SJCRH30 (cell line): ENCODE data around the gene RAI2. TPM values are rescaled to one million over a fixed set of nuclear protein-coding genes. Genes with fewer than 3 reads are reported as not detected.

Source experiments
- DNase-seq, 2 experiments: peaks; one replicate each; pipeline ENCODE4 v3.0.0-alpha.2; 2015 to 2020
- H3K27ac ChIP-seq: fragments of 250-450 bp; sonication (Bioruptor Pico); 2 replicates; pipeline ENCODE4 v1.5.1; 2020; ENCODE audit warnings: mild to moderate bottlenecking, moderate library complexity
- H3K27me3 ChIP-seq: fragments of 250-450 bp; sonication (Bioruptor Pico); 2 replicates; pipeline ENCODE4 v1.5.1; 2020; ENCODE audit warnings: mild to moderate bottlenecking, moderate library complexity
- H3K36me3 ChIP-seq: fragments of 250-450 bp; sonication (Bioruptor Pico); 2 replicates; pipeline ENCODE4 v1.5.1; 2020; ENCODE audit warnings: mild to moderate bottlenecking, moderate library complexity
- H3K4me1 ChIP-seq: fragments of 250-450 bp; sonication (Bioruptor Pico); 2 replicates; pipeline ENCODE4 v1.5.1; 2020; ENCODE audit warnings: mild to moderate bottlenecking, moderate library complexity
- H3K4me3 ChIP-seq: fragments of 250-450 bp; sonication (Bioruptor Pico); 2 replicates; pipeline ENCODE4 v1.5.1; 2020; ENCODE audit warnings: mild to moderate bottlenecking, moderate library complexity
- H3K9me3 ChIP-seq: fragments of 250-450 bp; sonication (Bioruptor Pico); replicated peaks from 2 replicates; pipeline ENCODE4 v1.5.1; 2020; ENCODE audit warnings: mild to moderate bottlenecking, moderate library complexity
- total RNA-seq: library from RNA; depleted of rRNA; stranded (reverse); fragments of >200 nt; shearing (Covaris generic); gene quantifications from 2 replicates; pipeline ENCODE4 v1.2.3, GENCODE V29; 2014; rRNA removed

RAI2 gene
- not detected in 2 replicates for total RNA-seq

DNA sequence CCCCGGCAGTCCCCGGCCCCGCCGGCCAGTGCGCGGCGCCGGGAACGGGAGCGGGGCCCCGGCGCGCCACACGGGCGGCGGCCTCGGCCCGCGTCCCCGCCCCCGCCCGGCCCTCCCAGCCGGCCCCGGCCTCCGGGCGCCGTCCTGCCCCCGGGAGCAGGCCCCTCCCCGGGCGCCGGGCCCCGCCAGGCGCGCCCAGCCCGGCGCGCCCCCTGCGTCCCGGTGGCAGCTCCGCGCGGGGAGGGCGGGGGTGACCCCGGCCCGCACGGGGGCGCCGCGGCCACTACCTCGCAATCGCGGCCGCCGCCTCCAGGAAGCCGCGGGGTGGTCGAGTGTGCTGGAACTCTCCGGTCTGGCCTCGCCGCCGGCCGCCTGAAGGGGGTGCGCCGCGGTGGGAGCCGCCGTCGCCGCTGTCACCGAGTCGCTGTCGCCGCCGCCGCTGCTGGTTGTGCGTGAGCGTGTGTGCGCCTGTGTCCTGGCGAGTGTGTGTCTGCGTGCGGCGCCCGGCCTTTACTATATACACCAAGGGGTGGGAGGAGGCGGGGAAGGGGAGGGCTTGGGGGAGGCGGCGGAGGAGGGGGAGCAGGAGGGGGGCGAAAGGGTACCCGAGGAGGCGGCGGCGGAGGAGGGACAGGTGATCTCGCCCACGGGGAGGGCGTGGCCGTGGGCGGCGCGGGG is at the start of gene RAI2:
Gene RAI2 (minus strand): TSS at position 488 of the 678 bp plus-strand sequence. CDS start 59,288 bp downstream, outside the sequence.
- H3K27me3 ChIP-seq: peaks cover 3% of the 10 kb centered on the region; the same call in 1 of the 2 replicates
- no peaks in the 10 kb centered on the region for H3K4me1 ChIP-seq
- H3K4me3 ChIP-seq: peak within 1 kb of the TSS; percentile 22; the same call in 1 of the 2 replicates
- H3K9me3 ChIP-seq: no peaks in the 10 kb centered on the region
- no peak for DNase-seq
- no peaks in the 10 kb centered on the region for H3K36me3 ChIP-seq
- H3K27ac ChIP-seq: no peak within 1 kb of the TSS

DNA sequence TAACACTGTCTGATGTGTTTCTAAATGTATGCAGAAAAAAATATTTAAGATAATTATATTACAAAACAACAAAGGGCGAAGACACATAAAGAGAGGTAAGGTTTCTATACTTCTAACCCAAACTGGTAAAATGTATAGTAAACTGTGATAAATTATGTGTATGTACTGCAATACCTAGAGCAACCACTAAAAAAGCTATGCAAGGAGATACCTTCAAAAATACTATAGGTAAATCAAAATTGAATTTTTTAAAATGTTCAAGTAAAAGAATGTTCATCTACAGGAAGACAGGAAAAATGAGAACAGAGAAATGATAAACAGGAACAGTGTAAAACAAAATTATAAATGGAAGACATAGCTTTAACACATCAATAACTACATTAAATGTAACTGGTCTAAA is 27.3 kb upstream of the RAI2 start:
- no peaks in the 10 kb centered on the region for H3K4me1 ChIP-seq
- no peaks in the 10 kb centered on the region for H3K27me3 ChIP-seq
- no peaks in the 10 kb centered on the region for H3K36me3 ChIP-seq
- H3K27ac ChIP-seq: no peak overlapping the region
- no peak overlapping the region for H3K4me3 ChIP-seq
- no peak for DNase-seq
- H3K9me3 ChIP-seq: no peaks in the 10 kb centered on the region

DNA sequence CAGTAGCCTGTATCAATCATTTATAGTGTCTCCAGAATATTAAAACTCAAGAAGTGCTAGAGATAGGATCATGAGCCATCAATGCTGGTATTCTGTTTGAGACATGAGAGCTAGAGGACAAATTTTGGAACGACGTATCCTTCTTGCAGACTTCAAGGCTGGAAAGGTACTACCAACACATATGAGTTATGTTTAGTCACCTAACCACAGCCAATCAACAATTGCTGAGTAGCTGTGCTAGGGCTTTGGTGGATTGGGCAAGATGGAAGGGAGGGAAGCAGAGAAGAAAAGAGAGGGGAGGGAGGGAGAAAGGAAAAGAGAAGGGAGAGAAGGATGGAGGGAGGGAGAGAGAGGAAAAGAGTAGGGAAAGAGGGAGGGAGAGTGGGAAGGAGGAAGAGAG is 21.6 kb upstream of the RAI2 start:
- Histone ChIP-seq H3K9me3 (no peaks in the 10 kb centered on the region), H3K4me1 (no peaks in the 10 kb centered on the region), H3K27ac (no peak overlapping the region), H3K4me3 (no peak overlapping the region), H3K36me3 (no peaks in the 10 kb centered on the region), H3K27me3 (no peaks in the 10 kb centered on the region)
- no peak for DNase-seq

DNA sequence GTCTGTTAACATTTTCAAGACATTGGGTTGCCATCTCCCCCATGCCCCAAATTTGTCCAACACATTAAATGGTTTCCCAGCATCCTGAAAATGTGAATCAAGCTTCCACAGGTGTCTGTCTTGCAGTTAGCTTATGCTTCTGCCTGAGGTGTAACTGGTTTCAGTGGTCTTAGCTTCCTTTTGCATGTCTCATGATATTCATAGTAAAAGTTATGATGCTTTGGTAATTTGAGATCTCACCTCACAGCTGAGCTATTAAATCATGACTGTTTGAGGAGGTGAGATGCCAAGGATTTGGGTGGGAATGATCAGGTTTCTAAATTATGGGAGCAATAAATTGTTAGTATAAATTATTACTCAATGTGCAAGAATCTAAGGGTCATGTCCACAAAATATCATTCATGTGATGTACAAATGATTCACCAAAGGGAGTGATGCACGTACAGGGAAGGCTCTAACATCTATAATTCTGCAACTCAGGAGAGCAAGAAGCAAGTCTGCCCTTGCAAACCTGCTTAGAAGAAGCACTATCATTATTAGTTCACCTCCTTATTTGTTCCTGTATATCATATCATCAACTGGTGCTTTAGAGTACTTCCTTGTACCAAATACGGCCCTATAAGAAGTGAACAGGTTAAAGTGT is 17.1 kb upstream of the RAI2 start:
- Histone ChIP-seq H3K36me3 (no peaks in the 10 kb centered on the region), H3K4me3 (no peak overlapping the region), H3K27me3 (peaks cover 4% of the 10 kb centered on the region; the same call in 1 of the 2 replicates), H3K27ac (no peak overlapping the region), H3K9me3 (no peaks in the 10 kb centered on the region), H3K4me1 (no peaks in the 10 kb centered on the region)
- DNase-seq: no peak

DNA sequence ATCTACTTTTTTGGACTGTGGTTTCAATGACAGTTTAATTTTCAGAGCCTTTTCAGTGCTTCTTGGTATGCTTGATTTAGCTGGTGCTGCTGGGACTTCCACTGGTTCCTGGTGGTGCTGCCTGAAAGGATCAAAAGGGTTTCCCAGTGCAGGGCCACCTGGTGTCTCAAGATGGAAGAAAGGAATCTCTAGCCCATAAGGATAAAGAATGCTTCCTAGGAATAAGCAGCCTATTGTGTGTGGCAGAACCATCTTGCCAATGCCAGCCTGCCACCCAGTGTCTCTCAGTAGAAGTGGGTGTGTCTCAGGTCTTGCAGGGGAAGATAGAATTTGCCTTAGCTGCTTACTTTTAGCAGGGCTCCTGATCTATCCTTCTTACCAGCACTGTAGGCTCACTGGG is 15.0 kb upstream of the RAI2 start:
- no peaks in the 10 kb centered on the region for H3K36me3 ChIP-seq
- no peaks in the 10 kb centered on the region for H3K9me3 ChIP-seq
- DNase-seq: no peak
- H3K4me1 ChIP-seq: no peaks in the 10 kb centered on the region
- no peak overlapping the region for H3K4me3 ChIP-seq
- H3K27ac ChIP-seq: no peak overlapping the region
- peaks cover 4% of the 10 kb centered on the region; the same call in 1 of the 2 replicates for H3K27me3 ChIP-seq

DNA sequence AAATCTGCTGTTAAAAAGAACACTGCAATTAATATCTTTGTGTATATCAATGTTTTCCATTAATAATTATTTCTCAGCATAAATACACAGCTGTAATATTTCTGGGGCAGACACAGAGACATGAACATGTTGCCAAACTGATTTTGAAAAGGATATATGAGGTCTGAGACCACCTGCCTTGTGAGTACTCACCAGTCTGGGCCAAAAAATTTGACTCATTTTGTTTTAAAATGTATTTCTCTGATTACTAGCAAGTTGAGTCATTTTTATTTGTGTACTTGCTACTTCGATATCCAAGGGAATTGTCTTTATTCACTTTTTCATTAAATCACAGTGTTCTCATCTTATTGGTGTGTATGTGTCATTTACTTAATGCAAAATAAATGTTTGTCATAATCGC is 8.5 kb upstream of the RAI2 start:
- H3K36me3 ChIP-seq: no peaks in the 10 kb centered on the region
- no peak overlapping the region for H3K27ac ChIP-seq
- DNase-seq: no peak

DNA sequence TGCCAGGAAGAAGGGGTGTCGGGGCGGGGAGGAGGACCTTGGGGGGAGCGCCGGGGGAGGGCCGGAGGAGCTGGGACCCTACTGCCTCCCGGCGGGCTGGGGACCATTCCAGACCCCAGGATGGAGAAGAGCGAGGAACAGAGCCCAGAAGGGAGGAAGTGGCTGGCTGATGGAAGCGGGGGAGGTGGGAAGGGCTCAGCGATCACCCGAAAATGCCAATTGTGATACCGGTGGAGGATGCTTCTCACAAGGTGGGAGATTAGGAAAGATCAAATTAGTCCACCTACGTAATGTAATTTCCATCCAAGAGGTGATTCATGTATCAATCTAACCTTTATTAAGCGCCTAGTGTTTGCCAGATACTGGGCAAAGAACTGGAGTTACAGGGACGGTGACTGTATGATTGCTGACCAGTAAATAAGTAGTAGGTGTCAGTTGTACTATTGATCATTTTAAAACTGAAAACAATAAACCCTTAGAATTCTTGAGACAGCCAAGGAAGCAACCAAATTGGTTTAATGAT is 452 bp upstream of the RAI2 start:
- no peaks in the 10 kb centered on the region for H3K4me1 ChIP-seq
- no peak overlapping the region for H3K27ac ChIP-seq
- no peaks in the 10 kb centered on the region for H3K9me3 ChIP-seq
- no peak overlapping the region for H3K4me3 ChIP-seq
- no peak for DNase-seq
- H3K27me3 ChIP-seq: peaks cover 1% of the 10 kb centered on the region; the same call in 1 of the 2 replicates
- no peaks in the 10 kb centered on the region for H3K36me3 ChIP-seq

More for the DNA sequence above, 8.5 kb upstream of the RAI2 start:
- H3K4me1 ChIP-seq: no peaks in the 10 kb centered on the region
- H3K9me3 ChIP-seq: no peaks in the 10 kb centered on the region
- H3K4me3 ChIP-seq: no peak overlapping the region
- no peaks in the 10 kb centered on the region for H3K27me3 ChIP-seq

DNA sequence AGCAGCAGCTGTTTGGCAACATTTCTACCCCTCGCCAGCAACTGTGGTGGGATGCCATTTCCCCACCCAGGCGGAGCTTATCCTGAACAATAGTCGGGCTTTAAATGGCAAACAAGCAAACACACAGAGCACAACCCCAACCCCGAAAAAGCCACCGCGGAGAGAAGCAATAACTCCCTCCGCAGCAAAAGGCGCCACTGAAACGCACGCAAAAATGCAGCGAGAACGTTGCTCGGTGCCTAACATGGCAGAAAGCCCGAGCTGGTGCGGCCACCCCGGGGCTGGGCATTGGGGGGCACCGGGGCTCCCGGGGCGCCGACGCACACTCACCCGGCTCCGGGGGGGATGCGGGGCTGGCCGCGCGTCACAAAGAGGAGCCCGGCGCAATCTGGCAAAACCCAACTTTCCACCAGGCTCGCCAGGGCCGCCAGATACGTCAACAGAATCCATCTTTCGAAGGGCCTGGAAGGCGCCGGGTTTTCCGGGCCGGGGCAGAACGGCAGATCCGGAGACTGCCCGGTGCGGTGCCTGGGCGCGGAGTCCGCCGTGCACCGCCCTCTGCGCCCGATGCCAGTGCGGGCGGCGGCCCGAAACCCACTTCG is 818 bp downstream of the RAI2 start:
- Histone ChIP-seq H3K9me3 (no peaks in the 10 kb centered on the region), H3K4me3 (peak overlapping the region; percentile 22; the same call in 1 of the 2 replicates), H3K4me1 (no peaks in the 10 kb centered on the region), H3K27ac (no peak overlapping the region), H3K27me3 (peaks cover 3% of the 10 kb centered on the region; the same call in 1 of the 2 replicates), H3K36me3 (no peaks in the 10 kb centered on the region)
- peak in 1 of 2 experiments; percentile 2 for DNase-seq

DNA sequence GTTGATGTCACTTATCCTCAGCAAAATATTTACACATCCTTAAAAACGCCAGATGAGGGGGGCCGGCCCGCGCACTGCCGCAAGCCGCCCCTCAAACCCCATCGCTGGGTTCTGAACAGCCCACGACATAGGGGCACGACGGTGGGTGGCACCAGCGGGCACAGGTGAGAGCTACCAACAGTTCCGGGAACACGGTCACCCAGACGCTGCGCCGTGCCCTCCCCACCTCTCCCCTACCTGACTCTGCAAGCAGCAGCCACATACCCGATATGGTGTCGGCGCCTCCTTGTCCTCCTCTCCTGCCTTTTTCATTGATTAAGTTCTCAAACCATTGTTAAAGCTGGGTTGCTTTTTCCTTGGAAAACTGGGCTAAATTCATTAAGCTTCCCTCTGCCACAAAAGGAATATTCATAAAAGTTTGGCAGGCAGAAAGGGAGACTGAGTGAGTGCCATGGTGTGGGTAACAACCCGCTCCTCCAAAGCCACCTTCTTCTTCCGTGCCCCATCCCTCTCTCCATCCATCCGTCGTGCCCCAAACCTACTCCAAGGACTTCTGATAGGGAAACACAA is 1.4 kb downstream of the RAI2 start:
- no peaks in the 10 kb centered on the region for H3K36me3 ChIP-seq
- no peak for DNase-seq
- no peak overlapping the region for H3K4me3 ChIP-seq
- H3K9me3 ChIP-seq: no peaks in the 10 kb centered on the region
- peaks cover 3% of the 10 kb centered on the region; the same call in 1 of the 2 replicates for H3K27me3 ChIP-seq
- H3K27ac ChIP-seq: no peak overlapping the region
- H3K4me1 ChIP-seq: no peaks in the 10 kb centered on the region

DNA sequence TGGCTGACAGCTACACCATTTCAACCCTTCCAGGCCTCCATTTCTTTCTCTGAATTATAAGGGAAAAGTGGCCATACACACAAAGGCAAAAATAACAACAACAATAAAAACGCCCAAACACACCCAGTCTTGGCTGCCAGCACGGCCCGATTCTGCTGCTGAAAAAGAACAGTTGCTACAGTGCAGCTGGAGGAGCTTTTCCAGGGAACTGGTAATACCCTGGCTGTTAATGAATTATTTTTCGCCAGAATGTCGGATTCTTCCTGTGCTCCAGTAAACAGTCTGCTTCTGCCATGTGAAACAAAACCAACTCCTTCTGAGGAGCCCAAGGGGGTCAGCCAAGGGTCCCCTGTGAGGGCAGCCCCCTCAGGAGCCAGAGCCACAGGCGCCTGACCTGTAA is 6.6 kb downstream of the RAI2 start:
- Histone ChIP-seq H3K27me3 (peaks cover 3% of the 10 kb centered on the region), H3K9me3 (no peaks in the 10 kb centered on the region), H3K27ac (no peak overlapping the region), H3K4me1 (no peaks in the 10 kb centered on the region), H3K4me3 (no peak overlapping the region), H3K36me3 (no peaks in the 10 kb centered on the region)
- DNase-seq: no peak

DNA sequence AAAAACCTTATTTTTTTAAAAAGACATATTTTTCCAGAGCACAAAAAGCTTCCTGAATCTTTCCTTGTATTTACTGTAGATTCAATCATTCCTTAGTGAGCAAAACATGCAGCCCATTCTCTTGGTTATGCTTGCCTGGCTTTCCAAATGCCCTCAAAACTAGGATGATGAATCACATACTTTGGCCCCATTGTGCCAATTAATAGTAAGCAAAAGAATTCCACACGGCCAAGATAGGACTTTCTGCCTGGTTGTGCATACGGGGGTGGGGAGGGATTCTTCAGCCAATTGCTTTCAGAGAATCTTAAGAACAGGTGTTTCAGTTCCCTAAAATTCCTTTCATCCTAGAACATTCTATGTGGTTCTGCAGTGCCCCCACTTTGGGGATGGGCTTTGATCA is 7.0 kb downstream of the RAI2 start:
- Histone ChIP-seq H3K4me3 (no peak overlapping the region), H3K36me3 (no peaks in the 10 kb centered on the region), H3K4me1 (no peaks in the 10 kb centered on the region), H3K27ac (no peak overlapping the region), H3K27me3 (peaks cover 3% of the 10 kb centered on the region), H3K9me3 (no peaks in the 10 kb centered on the region)
- DNase-seq: no peak

DNA sequence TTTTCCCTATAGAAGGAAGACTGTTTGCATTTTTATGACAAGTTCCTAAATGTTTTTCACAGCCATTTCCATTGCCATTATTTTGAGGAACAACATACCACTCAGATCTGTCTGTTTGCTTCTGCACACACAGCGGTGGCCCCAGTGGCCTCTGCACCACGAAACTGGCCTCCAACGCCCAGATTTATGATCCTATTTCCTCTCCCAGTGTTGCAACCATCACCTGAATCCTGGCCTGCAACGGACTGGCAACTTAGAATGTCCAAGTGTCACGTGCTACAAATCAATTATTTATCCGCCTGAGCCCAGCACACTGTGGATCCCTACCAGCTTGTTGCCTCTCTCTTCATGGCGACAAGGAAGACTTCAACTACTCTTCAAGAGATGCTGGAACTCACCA is 9.2 kb downstream of the RAI2 start:
- no peaks in the 10 kb centered on the region for H3K36me3 ChIP-seq
- no peak overlapping the region for H3K27ac ChIP-seq
- no peaks in the 10 kb centered on the region for H3K4me1 ChIP-seq
- no peak overlapping the region for H3K4me3 ChIP-seq
- no peak for DNase-seq
- H3K9me3 ChIP-seq: no peaks in the 10 kb centered on the region
- H3K27me3 ChIP-seq: peaks cover 3% of the 10 kb centered on the region

DNA sequence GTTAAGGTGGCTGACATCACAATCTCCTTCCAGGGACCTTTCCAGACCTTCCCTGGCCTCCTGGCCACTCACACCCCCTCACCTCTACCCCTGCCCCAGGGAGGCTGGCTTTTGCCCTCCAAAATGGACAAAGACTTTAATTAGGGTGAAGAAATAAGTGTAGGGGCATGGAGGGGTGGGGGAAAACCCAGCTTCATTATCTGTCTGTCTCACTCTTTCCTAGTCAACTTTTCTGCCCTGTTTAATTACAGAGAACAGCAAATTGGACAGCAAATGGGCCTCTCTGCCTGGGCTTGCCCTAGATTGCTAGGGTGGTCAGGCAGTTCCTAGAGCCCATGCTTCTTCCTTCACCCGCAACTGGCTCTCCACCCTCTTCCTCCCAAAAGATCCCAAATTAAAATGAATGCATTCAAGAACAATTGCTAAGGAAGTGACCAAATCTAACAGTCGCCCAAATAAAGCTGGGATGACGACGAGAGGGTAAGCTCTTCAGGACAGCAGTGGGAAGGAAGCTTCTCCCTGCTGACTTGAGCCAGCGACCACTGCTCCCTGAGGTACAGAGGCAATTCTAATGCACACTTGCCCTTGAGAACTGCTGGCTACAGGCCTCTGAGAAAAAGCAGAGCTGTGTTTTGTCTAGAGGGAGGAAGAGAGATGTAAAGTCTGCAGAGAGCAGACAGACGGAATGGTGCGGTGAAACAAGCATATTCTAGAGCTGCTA is 12.4 kb downstream of the RAI2 start:
- no peaks in the 10 kb centered on the region for H3K36me3 ChIP-seq
- no peaks in the 10 kb centered on the region; the same call in none of the 2 replicates for H3K27me3 ChIP-seq
- no peak for DNase-seq
- H3K27ac ChIP-seq: no peak overlapping the region
- H3K9me3 ChIP-seq: no peaks in the 10 kb centered on the region
- no peaks in the 10 kb centered on the region for H3K4me1 ChIP-seq
- H3K4me3 ChIP-seq: no peak overlapping the region

DNA sequence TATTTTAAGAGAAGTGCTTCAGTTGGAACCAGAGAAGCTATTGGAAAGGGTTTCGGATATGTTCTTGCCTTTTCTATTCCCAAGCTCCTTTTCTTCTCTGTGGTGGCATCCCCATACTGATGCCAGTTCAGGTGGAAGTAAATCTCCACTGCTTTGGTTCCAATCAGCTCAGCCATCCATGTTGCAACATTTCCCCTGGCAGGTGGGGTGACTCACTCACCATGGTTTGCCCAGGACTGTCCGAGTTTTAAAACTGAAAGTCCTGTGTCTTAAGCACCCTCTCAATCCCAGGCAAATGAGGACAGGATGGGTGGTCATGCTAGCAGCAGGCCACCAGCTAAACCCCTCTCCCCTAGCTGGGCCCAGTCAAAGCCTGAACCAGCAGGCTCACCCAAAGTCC is 15.1 kb downstream of the RAI2 start:
- H3K4me1 ChIP-seq: no peaks in the 10 kb centered on the region
- H3K36me3 ChIP-seq: no peaks in the 10 kb centered on the region
- H3K27me3 ChIP-seq: no peaks in the 10 kb centered on the region; the same call in 1 of the 2 replicates
- H3K9me3 ChIP-seq: no peaks in the 10 kb centered on the region
- no peak overlapping the region for H3K27ac ChIP-seq
- H3K4me3 ChIP-seq: no peak overlapping the region
- no peak for DNase-seq
